Measurements from ENCODE around the gene KRT82. TPM values are rescaled to one million over a fixed set of nuclear protein-coding genes. Genes with fewer than 3 reads are reported as not detected.

Gene KRT82
- total RNA-seq, 1 donor from 2014 or later, result not detected

DNA sequence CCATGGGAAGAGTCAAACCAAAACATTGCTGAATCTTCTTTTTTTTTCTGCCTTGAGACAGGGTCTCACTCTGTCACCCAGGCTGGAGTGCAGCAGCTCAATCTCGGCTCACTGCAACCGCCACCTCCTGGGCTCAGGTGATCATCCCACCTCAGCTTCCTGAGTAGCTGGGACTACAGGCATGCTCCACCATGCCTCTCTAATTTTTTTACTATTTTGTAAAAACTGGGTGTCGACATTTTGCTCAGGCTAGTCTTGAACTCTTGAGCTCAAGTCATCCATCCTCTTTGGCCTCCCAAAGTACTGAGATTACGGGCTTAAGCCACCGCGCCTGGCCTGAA is 29.5 kb upstream of the KRT82 start:
- no peak for DNase-seq

DNA sequence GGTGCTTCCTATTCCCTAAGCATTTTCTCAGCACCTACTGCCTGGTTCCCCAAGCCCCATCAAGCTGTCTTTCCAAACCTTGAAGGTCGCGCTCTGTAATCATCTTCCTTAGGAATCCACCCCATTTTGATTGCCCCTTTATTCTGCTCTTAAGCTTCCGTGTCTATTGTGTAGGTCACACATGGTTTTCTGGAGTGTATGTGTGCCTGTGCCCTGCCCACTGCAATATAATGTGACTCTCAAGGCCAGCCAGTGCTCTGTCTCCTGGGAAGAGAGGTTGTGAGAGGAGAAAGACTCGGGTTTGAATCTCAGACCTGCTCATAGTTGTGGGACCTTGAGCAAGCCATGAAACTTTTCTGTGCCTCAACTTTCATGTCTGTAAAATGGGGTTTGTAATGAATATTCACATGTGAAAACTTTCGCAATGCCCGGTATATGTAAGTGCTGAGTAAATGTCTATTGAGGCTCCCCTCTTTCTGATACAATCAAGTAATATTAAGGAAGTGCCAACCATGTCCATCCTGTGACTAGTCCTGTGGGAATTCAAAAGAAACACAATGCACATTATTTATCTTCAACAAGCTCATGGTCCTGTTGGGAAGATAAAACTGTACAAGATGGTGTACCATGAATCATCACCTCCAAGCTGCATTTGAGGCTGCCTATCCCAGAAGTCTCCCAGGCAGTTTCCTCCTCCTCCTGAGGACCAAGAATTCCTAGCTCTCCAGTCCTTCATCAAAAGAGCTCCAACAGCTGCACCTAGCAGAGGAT is 28.8 kb upstream of the KRT82 start:
- DNase-seq, result no peak

DNA sequence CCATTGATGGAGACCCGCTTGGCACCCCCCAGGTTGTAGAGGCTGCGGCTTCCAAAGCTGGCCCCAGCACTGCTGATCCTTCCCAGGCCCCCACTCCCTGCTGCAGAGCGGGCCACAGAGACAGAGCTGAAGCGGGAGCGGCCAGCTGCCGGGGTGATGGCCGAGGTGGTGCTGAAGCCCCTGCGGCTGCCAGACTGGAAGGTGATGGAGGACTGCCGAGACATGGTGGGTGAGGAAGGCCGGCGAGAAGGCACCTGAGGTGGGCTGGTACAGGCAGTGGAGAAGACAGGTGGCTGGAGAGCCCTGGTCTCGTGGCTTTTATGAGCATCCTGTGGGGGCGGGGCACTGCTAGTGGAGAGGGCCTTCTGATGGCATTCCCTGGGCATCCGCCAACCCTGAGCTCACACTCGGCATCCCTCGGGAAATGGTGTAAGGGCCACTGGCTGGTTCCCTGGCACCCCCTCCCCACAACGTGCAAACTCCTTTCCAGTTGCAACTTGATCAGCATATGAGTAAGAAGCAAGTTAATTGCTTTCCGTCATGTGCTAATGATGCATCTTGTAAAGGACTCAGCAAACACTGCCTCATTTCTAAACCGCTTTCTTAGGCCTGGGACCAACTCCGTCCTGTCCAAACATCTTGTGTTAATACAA is 28.1 kb upstream of the KRT82 start, which contains the start of gene KRT75:
Gene KRT75 (minus strand): TSS at position 291 of the 653 bp plus-strand sequence. CDS start 67 bp downstream, at position 224.
- DNase-seq, result peak; percentile 45

DNA sequence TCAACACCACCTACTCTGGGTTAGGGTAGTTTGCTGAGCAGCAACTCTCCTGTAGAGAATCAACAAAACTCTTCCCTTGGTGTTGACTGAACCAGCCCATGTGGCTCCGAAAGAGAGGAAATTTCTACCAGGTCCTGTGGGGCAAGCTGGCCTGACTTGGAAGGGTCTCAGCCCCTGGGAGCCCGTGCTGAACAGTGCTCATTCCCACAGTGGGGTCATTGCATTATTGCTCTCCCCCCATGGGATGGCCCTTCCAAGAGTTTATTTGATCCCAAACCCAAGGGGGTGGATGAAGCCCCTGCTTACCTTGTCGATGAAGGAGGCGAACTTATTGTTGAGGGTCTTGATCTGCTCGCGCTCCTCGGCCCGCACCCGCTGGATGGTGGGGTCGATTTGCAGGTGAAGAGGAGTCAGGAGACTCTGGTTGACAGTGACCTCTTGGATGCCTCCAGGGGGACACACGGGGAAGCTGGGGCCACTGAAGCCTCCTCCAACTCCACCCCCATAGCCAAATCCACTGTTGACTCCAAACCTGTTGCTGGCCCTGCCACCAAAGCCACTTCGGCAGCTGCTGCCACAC is 27.5 kb upstream of the KRT82 start:
- no peak for DNase-seq

DNA sequence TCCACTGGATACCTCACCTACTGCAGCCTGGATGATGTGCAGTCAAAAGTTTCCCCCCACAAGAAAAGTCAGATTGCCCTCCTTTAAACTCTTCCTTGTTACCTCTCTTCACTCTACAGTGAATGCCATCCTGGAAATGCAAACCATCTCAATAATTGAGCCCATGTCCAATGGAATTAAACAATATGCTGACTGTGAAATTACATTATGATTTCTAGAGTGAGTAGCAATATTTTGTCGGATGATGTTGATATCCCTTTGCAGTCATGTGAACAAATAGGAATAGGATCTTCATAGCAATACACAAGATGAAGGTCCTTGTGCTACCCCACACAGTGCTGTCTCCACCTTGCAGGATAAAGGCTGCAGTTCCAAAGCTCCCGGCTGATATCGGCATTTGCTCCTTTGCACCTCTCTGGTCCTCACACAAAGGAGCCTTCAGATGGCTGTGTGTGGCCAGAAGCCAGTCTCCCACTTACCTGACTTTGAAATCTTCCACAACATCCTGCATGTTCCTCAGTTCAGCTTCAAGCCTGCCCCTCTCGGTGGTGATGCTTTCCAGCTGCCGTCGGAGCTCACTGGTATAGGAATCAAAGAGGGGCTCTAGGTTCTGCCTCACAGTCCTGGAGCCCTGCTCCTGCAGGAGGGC is 26.5 kb upstream of the KRT82 start:
- DNase-seq, result no peak

DNA sequence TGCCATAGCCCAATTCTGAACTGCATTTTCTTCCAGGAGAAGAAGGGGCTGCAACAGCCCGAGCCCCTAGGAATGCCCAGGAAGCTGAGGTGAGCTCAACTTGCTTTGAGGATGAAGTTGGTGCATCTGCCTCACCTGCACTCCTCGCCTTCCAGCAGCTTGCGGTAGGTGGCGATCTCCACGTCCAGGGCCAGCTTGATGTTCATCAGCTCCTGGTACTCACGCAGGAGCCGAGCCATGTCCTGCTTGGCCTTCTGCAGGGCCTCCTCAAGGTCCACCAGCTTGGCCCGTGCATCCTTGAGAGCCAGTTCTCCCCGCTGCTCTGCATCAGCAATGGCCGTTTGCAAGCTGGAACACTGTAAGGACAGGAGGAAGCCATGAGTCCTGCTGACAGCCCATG is 22.0 kb upstream of the KRT82 start:
- no peak for DNase-seq

DNA sequence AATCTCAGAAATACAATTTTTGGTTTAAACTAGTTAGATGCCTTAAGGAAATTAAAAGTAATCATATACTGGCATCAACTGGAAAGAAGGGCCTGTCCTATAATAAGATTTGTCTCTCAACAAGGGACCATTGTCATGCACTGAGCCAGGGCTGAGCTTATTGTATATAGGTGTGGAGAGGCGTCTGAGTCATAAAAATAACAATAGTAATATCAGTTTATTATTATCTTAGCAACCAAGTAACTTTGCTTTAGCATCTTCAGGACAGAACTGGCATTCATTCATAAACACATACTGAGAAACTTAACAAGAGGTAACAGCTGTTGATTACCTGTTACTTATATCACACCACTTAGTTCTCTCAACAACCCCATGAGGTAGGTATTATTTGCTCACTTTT is 20.9 kb upstream of the KRT82 start:
- no peak for DNase-seq

DNA sequence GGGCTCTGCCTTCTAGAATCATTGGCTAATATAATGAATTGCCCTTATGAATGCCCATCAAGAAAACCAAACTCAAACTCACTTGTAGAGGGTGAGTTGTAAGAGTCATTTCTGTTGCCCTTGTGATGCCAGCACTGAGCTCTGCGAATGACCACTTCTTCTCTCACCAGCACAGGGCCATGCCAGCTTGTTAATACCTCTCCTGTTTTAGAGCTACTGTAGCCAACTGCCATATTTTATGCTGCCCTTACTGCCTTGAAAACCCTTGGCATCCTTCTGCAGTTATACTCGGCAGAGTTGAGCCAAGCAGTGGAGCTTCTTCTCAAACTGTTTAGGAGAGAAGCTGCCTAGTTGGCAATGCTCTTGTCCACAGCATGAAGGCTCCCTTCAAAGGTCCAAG is 19.9 kb upstream of the KRT82 start:
- DNase-seq, result no peak

DNA sequence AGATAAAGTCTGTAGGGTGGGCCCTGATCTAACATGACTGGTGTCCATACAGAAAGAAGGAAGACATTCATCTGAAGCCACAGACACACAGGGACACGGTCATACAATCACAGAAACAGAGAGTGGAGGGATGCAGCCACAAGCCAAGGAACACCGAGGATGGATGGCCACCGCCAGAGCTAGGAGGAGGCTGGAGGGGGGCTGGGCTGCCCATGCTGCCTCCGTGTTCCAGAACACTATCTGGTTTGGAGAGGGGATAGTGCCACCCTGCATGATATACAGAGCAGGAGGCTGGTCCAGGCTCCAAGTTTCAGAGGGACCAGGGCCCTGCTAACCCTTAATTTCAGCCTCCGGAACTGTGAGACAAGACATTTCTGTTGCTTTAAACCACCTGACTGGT is 19.3 kb upstream of the KRT82 start:
- no peak for DNase-seq

DNA sequence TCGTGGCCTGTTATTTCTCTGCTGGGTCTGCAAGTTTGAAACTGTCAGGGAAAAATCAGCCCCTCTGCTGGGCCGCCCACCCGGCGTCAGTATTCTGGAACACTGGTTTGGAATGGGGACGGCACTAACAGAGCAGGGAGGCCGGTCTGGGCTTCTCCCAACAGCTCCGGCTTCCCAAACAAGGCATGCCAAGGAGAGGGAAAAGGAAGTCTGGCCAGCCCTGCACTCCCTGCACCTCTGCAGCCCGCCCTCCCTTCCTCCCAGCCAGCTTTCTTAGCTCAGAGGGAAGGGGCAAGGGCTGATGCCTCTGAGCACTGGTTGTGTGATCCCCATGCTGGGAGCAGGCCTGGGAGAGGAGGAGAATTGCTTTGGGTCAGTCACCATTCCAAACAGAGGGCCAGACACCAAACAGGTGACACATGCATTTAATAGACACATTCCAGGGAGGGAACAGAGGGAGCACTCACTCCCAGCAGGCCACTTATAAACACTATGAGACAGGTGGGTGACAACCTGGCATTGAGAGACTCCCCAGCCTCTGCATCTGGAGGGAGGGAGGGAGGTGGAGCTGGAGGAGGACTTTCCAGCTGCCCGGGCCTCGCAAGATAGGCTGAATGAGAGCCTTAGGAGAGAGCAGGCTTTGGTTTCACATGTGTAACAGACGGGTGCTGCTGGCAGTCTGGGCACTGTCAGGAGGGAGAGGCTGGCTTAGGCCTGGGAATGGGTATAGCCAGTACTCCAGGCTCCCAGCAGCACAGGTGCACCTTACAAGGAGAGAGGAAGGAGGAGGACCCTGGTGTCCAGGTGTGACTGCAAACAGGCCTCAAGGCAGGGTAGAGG is 17.7 kb upstream of the KRT82 start:
- DNase-seq, result peak; percentile 54

DNA sequence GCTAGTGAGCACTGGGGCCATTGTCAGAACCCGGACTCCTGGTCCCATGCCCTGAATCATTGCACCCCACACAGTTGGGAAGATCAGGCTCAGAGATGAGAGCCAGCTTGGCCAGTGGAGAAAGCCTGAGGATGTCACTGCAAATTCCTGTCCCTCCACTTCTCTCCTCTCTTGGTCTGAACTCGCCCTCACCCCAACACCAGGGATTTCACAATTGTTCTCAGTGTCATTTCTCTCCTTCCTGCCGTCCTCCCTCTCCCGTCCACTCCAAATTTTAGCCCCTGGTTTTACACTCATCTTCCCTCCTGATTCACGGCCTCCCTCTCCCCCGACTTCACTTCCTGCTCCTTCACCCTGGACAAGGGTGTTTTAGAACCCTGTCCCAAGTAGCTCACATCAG is 16.9 kb upstream of the KRT82 start:
- no peak for DNase-seq

DNA sequence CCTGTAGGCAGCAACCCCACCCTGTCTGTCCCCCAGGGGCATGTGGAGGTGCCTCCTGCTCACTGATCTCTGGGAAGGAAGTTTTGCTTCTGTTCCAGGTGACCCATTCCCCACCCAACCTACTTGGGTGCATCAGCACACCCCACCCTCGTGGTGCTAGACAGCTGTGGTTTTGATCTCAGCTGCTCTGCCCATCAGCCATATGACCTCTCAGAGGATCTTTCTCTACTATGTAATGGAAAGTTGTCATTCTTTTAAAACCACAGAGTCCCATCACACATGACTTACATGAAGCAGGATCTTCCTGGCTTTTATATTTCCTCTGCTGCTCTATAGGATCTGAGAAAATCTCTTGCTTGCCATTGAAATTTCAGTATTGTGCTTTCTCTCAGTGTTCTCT is 13.5 kb upstream of the KRT82 start:
- peak; percentile 7 for DNase-seq

DNA sequence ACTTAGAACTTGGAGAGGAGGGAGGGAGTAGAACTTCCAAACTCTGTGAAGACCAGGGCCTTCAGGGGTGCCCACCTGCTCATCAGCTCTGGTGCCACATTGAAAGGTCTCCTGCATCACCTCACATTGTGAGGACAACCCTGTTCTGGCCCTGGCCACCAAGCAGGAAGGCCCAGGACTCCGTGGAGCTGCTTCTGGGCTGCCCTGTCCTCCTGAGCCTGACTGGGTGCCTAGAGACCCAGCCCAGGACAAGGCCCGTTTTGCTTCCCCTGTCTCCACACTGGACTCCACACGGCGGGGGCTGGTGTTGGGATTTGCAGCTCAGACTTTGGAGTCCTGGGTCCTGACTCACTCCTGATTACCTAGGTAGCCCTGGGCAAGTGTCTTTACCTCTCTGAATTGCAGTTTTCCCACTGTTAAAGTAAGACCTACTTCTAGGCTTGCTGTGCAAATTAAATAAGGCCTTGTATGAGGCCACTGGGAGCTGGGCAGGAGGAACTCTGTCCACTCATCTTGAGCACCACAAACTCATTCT is 12.5 kb upstream of the KRT82 start:
- no peak for DNase-seq

DNA sequence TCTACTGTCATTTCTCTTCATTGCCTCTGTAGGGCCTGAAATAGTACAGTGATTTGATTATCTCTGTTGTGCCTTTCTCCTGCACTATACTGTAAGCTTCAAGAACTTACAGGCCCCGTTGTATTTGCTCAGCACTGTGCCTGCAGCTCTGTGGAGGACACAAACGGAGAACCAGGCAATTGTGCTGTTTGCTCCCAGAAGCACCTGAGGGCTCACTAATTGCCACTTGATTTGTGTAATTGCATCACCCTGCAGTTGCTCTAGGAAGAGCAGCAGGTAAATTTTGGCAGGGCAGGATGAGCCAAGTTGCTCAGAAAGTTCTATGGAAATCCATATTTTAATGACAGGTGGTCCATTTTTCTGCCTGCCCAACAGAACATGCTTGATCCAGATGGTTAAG is 11.6 kb upstream of the KRT82 start:
- DNase-seq, result no peak

DNA sequence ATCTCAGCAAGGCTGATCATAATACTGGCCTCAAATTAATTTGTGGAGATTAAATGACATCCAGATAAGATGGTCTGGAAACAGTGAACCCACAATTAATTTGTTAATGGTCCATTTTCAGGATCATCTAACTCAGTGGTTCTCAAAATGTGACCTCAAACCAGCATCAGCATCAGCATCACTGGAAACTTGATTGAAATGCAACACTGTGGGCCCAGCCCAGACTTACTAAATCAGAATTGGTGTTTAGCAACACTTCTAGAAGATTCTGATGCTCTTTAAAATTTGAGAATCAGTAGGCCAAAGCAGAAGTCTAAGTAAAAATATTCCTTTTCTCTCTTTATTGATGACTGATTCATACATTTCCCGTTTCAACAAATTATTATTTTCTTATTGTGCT is 10.7 kb upstream of the KRT82 start:
- no peak for DNase-seq

DNA sequence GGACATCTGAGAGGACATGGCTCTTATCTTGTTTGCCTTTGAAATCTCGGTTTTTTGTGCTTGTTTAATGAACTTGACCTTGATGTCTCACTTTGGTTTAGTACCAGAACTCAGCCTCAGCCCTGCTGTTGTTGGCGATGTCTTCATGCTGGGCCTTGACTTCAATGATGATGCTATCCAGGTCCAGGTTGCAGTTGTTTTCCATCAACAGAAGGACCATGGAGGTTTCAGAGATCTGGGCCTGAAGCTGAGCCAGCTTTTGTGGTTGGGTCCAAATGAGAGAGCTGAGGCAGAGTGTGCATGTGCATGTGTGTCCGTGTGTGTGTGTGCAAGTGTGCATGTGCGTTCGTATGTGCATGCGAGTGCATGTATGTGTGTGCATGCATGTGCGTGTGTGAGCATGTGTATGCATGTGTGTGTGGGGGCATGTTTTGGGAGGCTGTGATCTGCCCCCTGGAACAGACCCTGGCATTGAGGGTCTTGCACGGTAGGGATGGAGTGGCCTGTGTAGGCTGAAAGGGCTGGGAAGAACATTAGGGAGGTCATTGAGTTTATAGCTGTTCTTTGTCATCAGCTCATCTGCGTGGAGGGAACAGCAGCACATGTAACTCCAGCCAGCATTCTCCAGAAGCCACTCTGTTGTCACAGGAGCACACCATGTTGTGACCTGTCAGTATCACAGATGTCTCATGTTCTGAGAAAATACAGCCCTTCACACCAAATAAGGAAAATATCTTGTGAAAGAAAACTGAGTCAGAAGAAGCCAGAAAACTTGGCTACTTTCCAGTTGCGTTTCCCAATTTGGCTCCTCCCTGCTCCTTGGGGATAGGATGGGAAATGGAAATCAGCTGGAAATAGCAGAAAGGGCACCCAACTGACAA is 10.0 kb upstream of the KRT82 start:
- DNase-seq, result peak; percentile 72

DNA sequence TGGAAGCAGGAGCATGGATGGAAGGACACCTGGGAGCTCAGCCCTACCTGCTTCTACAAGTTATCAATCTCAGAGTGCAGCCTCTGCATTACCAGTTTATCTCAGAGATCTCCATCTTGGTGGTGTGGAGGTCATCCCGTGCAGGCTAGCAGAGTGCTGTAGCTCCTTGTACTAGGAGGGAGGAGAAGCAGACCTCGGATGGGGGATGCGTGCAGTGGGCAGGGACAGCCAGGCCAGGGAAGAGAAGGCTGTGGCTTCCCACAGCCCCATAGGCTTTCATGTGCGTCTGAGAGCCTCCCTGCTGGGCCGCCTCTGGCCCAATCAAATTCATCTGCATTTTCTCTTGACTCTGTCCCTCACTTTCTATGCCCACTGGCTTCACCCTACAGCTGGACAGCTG is 8.8 kb upstream of the KRT82 start:
- no peak for DNase-seq

DNA sequence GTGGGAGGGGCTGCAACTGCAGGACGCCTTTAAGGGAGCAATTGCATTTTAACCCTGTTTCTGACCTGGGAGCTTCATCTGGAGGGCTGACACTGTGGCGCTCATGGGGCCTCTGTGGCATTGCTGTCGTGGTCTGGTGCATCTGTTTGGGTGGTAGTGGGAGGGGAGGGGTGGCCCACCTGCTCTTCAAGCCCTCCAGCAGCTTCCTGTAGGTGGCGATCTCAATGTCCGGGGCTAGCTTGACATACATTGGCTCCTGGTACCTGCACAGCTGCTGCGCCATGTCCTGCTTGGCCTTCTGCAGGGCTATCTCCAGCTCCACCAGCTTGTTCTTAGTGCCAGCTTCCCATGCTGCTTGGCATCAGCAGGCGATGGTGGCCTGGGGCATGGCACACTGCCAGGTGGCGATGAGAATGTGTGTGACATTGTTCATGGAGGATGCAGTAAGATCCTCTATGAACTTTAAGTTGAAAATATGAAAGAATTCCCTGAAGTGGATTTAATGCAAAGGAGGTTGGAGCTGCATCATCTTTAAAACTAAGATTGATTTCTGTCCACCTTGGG is 7.7 kb upstream of the KRT82 start:
- DNase-seq, result no peak

DNA sequence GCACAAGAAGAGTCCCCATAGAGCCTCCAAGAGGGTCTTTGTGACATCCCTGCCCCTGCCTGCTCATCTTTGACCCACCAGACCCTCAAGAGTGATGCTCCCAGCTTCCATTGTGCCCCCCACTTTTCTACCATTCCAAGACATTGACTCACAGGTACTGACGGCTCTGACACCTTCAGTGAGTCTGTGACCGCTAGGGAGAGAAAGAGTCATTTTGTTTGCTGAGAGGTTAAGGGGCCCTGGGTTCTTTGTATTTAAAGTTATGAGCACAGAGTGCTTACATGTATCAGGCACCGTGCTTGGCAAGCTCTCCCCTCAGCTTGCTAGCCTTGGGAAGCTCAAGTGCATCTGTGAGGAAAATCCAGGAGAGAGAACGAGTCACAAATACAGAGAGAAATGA is 7.1 kb upstream of the KRT82 start:
- DNase-seq, result no peak

DNA sequence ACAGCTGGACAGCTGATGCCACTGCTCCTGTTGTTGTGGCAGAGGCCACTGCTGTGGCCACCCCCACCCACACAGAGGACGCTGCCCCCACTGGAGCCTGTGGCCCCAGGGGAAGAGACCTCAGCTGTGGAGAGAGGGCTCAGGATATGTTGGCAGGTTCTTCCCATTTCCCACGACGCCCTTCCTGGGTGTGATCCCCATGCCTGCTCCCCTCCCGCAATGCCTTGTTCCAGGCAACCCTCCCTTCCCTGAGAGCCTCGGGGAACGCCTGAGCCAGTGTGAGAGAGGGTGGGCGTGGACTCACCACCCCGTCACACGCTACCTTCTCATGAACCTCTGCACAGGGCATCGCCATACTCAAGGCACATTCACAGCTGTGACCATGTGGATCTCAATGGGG is 5.7 kb upstream of the KRT82 start:
- no peak for DNase-seq

Data from tongue (tissue), 2 donors.